OCI-LY7 (cell line): ENCODE results near the gene KDM4F. TPM values are rescaled to one million over a fixed set of nuclear protein-coding genes. Genes with fewer than 3 reads are reported as not detected.
"Not testable (repeated sequence)": the region's sequence is repeated elsewhere in the genome, so short reads cannot be mapped to it uniquely, and the experiment has no call there.

Experiments
- BruUV-seq: library from RNA; stranded (reverse); fragments of 400-500 nt; replicated peaks from 2 replicates; lab custom pipeline; 2021; lab: Mats Ljungman, UMichigan
- CTCF ChIA-PET: fragments of 300-600 bp; sonication (Branson Sonifier 250); formaldehyde crosslinking; loops from one replicate; lab custom pipeline; 2022; ENCODE audit warnings: antibody characterized with exemption; ENCODE audit not compliant: unreplicated experiment; lab: Charles Lee
- POLR2A ChIA-PET: fragments of 300-600 bp; sonication (Branson Sonifier 250); formaldehyde crosslinking; loops from one replicate; lab custom pipeline; 2022; ENCODE audit warnings: antibody characterized with exemption; lab: Charles Lee
- DNase-seq: peaks from one replicate; pipeline ENCODE4 v3.0.0-alpha.2; 2015; ENCODE audit warnings: low spot score
- H2AFZ ChIP-seq: fragments of 200-600 bp; sonication (generic), shearing (Covaris generic); 2 replicates; pipeline ENCODE4 v1.6.1; 2014; ENCODE audit warnings: mild to moderate bottlenecking, antibody characterized with exemption, low read length, moderate library complexity
- H3K27ac ChIP-seq: fragments of 200-600 bp; sonication (generic); 2 replicates; pipeline ENCODE4 v1.5.1; 2014; ENCODE audit warnings: mixed run types, low read depth, mild to moderate bottlenecking, moderate library complexity, low read length, inconsistent platforms; ENCODE audit not compliant: poor library complexity, severe bottlenecking
- H3K36me3 ChIP-seq: fragments of 200-600 bp; sonication (generic); 2 replicates; pipeline ENCODE4 v1.6.1; 2014; ENCODE audit warnings: mild to moderate bottlenecking, antibody characterized with exemption, low read length, moderate library complexity, mixed read lengths; ENCODE audit not compliant: insufficient read depth
- H3K4me1 ChIP-seq: fragments of 200-600 bp; sonication (generic); 2 replicates; pipeline ENCODE4 v1.5.1; 2014; ENCODE audit warnings: mild to moderate bottlenecking, low read length; ENCODE audit not compliant: insufficient read depth, poor library complexity, severe bottlenecking
- H3K4me2 ChIP-seq: fragments of 200-600 bp; sonication (generic); 2 replicates; pipeline ENCODE4 v1.6.1; 2014; ENCODE audit warnings: mild to moderate bottlenecking, low read length
- H3K4me3 ChIP-seq: fragments of 200-600 bp; sonication (generic); 2 replicates; pipeline ENCODE4 v1.5.1; 2014; ENCODE audit warnings: mild to moderate bottlenecking, low read depth, low read length; ENCODE audit not compliant: poor library complexity, severe bottlenecking
- H3K79me2 ChIP-seq: fragments of 200-600 bp; sonication (generic); 2 replicates; pipeline ENCODE4 v1.6.1; 2016; ENCODE audit warnings: low read depth, mild to moderate bottlenecking, low read length, moderate library complexity, mixed read lengths; ENCODE audit not compliant: insufficient read depth
- H3K9me2 ChIP-seq: fragments of 200-600 bp; sonication (generic); 2 replicates; pipeline ENCODE4 v1.6.1; 2016; ENCODE audit warnings: mild to moderate bottlenecking, low read length, mixed read lengths; ENCODE audit not compliant: insufficient read depth
- H3K9me3 ChIP-seq: fragments of 200-600 bp; sonication (generic); 2 replicates; pipeline ENCODE4 v1.6.1; 2014; ENCODE audit warnings: mild to moderate bottlenecking, mixed run types, low read length, mixed read lengths
- H4K20me1 ChIP-seq: fragments of 200-600 bp; sonication (generic); 2 replicates; pipeline ENCODE4 v1.6.1; 2014; ENCODE audit warnings: mild to moderate bottlenecking, antibody characterized with exemption, low read length, moderate library complexity, mixed read lengths; ENCODE audit not compliant: insufficient read depth
- CTCF ChIP-seq: fragments of 200-600 bp; sonication (generic); conservative IDR thresholded peaks from 2 replicates; pipeline ENCODE4 v1.5.1; 2014; ENCODE audit warnings: mild to moderate bottlenecking, antibody characterized with exemption, low read length, moderate library complexity, mixed read lengths
- EZH2phosphoT487 ChIP-seq: fragments of 200-600 bp; sonication (generic); IDR thresholded peaks from 2 replicates; pipeline ENCODE4 v1.6.1; 2018; ENCODE audit warnings: low read depth, borderline replicate concordance, mild to moderate bottlenecking, mixed run types, antibody characterized with exemption, low read length, moderate library complexity, mixed read lengths
- intact Hi-C: fragments of 100-400 bp; cut with micrococcal nuclease; formaldehyde crosslinking; loops from one replicate; pipeline ENCODE4 v1.10.0; 2022; ENCODE audit not compliant: unreplicated experiment
- total RNA-seq, 2 experiments: library from RNA; depleted of rRNA in 1 of 2; stranded (reverse); fragments of >200 nt in 1 of 2; shearing (Covaris generic) in 1 of 2; gene quantifications; 2 replicates each; pipeline ENCODE4 v1.2.3, GENCODE V29; 2014 to 2022

KDM4F gene
- total RNA-seq, 2 experiments from 2014 or later = not detected

- Histone ChIP-seq H3K9me3 (no peaks in the 10 kb centered on the region), H3K9me2 (no peaks in the 10 kb centered on the region), H3K4me2 (no peak within 1 kb of the TSS), H3K27ac (no peak within 1 kb of the TSS), H4K20me1 (no peaks in the 10 kb centered on the region), H3K4me3 (no peak within 1 kb of the TSS), H2AFZ (no peak within 1 kb of the TSS), H3K36me3 (no peaks in the 10 kb centered on the region), H3K79me2 (no peaks in the 10 kb centered on the region), H3K4me1 (no peaks in the 10 kb centered on the region)
- intact Hi-C loops = no loop called here
- TF ChIP-seq EZH2phosphoT487 (no peak), CTCF (no peak)
- BruUV-seq = no TSS peak
- DNase-seq = no peak
- ChIA-PET CTCF (no interaction called here), POLR2A (no interaction called here)
These were observed 24.3 kb upstream of the KDM4F start, which contains the start of gene KDM4E for GRCh38 chr11:95024958-95025357. TSS of gene KDM4E (plus strand) at chr11:95025258. CDS start at chr11:95025558, 300 bp downstream.

GRCh38 chr11:95025594-95025993 lies 23.6 kb upstream of the KDM4F start:
- intact Hi-C loops, H3K4me3 ChIP-seq, H3K27ac ChIP-seq, H3K9me3 ChIP-seq, BruUV-seq, DNase-seq, H3K4me2 ChIP-seq, H4K20me1 ChIP-seq, H3K79me2 ChIP-seq, H3K9me2 ChIP-seq, H3K36me3 ChIP-seq, POLR2A ChIA-PET, CTCF ChIA-PET, H2AFZ ChIP-seq, H3K4me1 ChIP-seq: not testable (repeated sequence)

- H3K9me2 ChIP-seq = no peaks in the 10 kb centered on the region
- no peak overlapping the region; the same call in 1 of the 2 replicates for H2AFZ ChIP-seq
- H3K4me3 ChIP-seq = no peak overlapping the region
- ChIA-PET POLR2A (no interaction called here), CTCF (no interaction called here)
- no peak overlapping the region for H3K27ac ChIP-seq
- no peaks in the 10 kb centered on the region for H3K9me3 ChIP-seq
- no peaks in the 10 kb centered on the region for H4K20me1 ChIP-seq
- TF ChIP-seq CTCF = no peak
- no peak for TF ChIP-seq EZH2phosphoT487
- no TSS peak for BruUV-seq
- H3K36me3 ChIP-seq = no peaks in the 10 kb centered on the region
- intact Hi-C loops = no loop called here
- DNase-seq = no peak
- no peaks in the 10 kb centered on the region for H3K79me2 ChIP-seq
- H3K4me2 ChIP-seq = no peak overlapping the region
- no peaks in the 10 kb centered on the region for H3K4me1 ChIP-seq
These were observed 20.9 kb upstream of the KDM4F start for GRCh38 chr11:95028357-95028756.
